CD4-positive, alpha-beta T cell treated with Interleukin-4 for 1 hour (primary cell): ENCODE measurements around the gene GSTT2.
"Not testable (repeated sequence)": the region's sequence is repeated elsewhere in the genome, so short reads cannot be mapped to it uniquely, and the experiment has no call there.

Experiments used
- DNase-seq, 2 donors: peaks; one replicate each; pipeline ENCODE4 v3.0.0-alpha.2; 2020 to 2022

Gene GSTT2

DNA sequence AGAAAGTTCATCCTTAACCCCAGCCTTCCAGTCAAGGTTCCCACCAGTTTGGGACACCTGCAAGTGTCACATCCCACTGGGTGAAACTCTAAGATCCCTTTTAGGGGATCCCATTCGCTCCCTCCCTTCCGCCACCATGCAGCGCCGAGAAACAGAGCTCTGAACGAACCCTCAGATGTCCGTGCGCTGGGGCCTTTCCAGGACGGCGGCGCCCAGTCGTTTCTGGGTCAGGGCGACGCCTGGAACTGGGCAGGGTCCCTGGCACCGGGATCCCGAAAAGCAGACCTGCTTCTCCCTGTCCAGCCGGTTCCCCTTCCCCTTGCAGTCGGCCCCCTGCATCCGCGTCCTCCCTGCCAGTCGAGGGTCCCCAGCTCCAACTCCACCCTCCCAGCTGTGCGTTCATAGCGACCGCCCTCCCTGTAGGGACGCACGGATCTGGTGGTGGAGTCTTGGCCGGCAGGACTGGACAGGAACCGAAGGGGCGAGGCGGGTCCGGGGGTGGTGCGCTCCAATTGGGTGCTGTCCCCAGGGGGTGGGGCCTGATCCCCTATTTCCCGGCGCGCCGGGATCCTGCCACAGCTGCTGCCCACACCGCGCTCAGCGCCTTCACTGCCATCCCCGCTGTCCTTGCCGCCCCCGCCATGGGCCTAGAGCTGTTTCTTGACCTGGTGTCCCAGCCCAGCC lies at the start of gene GSTT2:
Gene GSTT2, plus strand, starts transcription at position 578 of the 684 bp plus-strand sequence.
- DNase-seq, result not testable (repeated sequence)

DNA sequence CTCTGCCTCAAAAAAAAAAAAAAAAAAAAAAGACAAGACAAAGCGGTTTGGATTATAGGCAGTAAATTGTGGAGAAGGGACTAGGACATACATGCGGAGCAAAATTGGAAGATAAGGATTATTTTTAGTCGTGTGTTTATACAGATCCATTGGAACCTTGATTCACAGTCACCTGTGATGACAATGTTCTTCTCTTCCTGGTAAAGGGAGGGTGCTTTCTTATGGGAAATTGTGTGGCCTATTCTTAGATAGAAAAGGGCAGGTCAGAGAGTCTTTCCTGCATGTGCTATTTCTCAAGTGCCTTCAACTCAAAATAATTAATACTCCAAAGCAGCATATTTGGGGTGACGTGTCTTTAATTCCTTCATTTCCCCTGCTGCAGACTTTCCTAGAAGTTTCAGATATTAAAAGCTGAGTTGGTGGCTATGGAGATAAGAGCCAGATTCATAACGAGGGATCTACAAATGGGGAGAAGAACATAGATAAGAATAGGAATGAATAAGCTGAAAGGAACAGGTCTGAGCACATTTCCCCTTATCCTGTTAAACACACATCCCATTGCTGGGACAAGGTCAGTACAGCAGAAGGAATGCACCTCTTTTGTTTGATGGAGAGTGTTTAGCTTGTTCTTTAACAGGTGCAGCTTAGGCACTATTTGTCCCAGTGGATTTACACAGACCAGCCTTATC lies 41.5 kb upstream of the GSTT2 start:
- no peak for DNase-seq

DNA sequence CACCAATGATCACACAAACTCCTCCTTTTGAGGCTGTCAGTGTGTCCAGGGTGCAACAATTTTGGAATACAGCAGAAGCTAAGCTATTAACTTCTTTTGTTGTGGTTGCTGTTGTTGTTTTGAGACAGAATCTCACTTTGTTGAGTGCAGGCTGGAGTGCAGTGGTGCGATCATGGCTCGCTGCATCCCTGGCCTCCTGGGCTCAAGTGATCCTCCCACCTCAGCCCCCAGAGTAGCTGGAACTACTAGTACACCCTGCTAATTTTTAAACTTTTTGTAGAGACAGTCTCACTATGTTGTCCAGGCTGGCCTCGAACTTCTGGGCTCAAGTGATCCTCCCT lies 40.9 kb upstream of the GSTT2 start:
- no peak for DNase-seq

DNA sequence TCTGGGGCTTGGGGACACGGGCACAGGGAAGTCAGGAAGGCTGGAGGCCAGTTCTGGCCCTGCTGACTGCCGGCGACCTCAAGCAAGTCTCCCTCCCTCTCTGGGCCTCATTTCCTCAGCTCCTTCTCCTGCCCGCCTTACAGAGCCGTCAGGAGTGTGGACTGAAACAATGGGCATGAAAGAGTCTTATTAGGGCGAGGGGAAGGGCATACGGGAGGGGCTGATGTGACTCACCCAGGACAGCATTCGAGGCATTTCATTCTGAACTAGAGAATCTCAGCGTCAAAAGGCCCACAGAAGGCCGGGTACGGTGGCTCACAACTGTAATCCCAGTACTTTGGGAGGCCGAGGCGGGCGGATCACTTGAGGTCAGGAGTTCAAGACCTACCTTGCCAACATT lies 39.8 kb upstream of the GSTT2 start:
- DNase-seq, result not testable (repeated sequence)

DNA sequence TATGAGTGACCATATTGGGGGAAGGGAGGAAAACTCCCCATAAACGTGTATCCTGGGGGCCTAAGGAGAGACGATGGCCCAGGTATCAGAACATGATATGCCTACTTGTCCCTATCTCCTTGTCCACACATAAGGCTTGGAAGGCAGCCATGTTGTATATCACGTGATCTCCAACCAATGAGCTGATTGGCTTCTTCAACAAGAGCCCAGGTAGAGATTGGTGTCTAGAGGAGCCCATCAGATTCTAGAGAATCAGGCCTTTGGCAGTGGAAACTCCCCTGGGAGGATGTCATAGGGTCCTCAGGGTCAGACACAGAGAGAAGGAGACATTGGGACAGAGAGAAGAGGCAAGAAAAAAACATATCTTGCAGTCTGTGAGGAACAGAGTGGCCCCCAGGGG lies 32.5 kb upstream of the GSTT2 start:
- not testable (repeated sequence) for DNase-seq

DNA sequence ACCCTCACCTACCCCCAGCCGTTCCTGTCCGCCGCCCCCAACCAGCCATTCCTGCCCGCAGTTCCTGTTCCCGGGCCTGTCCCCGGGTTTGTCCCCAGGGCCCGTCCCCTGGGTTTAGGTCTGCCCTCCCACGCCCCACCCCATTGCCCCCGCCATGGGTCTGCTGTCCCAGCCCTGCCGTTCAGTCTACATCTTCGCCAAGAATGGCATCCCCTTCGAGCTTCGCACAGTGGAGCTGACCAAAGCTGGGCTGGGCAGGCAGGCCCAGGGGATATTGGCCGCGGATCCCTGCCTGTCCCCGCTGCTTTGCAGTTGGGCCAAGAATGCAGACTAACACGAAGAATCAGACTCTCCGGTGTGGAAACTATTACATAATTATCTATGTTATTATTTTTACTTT lies 30.2 kb upstream of the GSTT2 start:
- not testable (repeated sequence) for DNase-seq

DNA sequence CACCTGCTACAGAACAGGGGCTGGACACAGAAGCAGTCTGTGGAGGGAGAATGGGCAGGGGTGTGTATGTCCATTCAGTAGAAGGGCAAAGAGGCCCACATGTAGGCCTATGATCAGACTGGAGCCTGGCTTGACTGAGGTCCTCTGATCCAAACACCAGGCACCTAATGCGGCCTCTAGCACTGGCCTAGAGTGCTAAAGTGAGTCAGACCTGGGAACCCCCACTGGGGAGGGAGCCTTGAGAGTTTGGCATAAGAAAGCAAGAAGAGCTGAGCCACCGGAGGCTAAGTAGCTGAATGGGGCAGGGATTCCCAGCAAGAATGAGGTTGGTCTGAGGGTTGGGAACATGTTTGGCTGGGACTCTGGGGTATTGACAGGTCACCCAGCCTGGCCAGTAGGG lies 28.6 kb upstream of the GSTT2 start:
- not testable (repeated sequence) for DNase-seq

DNA sequence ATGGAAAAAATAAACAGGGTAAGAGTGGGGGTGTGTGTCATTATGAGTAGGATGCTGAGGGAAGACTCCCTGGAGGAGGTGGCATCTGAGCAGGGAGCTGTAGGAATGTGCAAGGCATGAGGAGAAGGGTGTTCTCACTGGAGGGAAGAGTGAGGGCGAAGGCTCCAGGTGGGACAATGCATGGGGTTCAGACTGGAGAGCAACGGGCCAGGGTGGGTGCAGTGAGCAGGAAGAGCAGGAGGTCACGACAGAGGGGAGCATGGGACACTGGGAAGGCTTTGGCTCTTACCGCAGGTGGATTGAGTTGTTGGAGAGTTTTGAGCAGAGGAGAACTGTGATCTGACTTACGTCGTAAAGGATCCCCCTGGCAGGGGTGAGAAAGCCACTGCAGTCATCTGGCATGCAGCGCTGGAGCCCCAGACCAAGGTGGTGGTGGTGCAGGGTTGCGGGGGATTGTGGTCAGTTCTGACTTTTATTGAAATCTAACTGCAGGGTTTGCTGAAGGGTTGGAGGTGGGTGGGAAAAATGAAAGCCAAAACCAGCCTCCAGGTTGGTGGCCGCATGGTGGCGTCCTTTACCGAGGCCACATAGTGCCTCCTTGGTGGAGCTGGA lies 27.0 kb upstream of the GSTT2 start:
- not testable (repeated sequence) for DNase-seq

DNA sequence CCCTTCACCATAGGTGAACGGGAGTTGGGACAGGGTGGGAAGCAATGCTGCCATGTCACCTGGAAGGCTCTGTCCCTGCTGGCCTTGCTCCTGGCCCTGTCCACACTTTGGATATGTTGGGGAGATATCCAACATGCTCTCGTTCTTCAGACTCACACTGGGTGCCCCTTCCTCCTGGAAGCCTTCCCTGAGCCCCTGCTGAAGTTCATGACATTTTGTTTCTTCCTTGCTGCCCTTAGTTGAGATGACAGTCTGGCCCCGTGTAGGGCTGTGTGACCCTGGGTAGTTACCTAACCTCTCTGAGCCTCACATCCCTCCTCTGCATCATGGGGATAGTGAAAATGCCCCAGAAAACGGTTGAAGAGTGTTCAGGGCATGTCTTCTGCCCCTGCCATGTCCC lies 26.4 kb upstream of the GSTT2 start:
- DNase-seq, result not testable (repeated sequence)

DNA sequence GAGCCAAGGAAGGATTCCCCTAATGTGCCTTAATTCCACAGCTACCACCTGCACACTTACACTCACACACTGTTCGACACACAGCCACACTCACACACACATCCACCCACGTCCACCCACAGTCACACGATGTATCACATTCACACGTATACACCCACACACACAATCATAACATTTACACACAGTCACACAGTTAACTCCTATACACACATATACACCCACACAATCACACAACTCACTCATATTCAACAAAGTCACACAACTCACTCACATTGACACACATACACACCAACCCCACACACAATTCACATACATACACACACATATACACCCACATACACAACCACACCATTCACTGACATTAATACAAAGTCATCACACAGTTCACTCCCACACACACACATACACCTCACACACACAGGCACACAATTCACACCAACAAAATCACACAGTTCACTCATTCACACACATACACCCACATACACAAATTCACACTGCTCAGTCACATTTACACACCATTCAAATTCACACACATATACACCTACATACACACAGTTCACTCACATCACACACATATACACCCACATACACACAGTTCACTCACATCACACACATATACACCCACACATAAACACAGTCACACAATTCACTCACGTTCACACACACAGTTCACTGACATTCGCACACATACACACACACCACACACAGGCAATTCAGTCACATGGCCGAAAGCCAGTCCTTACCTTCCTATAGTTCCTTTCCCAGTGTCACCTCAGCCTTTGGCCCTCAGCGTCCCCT lies 25.5 kb upstream of the GSTT2 start:
- DNase-seq, result not testable (repeated sequence)

DNA sequence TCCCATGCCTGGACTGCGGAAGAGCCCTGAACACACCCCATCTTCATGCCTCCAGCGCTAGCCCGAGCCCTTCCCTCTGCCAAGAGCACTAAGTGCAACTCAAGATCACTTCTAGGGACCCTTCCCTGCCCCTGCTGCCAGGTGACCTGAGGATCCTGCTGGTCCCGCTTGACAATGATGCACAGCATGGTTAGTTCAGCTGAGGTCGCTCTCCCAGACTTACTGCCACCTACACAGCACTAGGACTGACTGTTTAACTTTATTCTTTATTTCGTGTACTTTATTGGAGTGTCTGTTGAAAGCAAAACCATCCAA lies 25.0 kb upstream of the GSTT2 start:
- DNase-seq, result not testable (repeated sequence)

DNA sequence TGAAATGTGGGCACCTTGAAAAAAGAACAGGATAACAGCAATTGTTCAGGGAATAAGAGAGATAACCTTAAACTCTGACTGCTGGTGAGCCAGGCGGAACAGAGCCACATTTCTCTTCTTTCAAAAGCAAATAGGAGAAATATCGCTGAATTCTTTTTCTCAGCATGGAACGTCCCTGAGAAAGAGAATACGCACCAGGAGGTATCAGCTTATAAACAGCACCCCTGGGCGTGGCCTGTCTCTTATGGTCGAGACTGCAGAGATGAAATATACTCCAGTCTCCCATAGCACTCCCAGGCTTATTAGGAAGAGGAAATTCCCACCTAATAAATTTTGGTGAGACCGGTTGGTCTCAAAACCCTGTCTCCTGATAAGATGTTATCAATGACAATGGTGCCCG lies 24.0 kb upstream of the GSTT2 start:
- DNase-seq, result not testable (repeated sequence)

DNA sequence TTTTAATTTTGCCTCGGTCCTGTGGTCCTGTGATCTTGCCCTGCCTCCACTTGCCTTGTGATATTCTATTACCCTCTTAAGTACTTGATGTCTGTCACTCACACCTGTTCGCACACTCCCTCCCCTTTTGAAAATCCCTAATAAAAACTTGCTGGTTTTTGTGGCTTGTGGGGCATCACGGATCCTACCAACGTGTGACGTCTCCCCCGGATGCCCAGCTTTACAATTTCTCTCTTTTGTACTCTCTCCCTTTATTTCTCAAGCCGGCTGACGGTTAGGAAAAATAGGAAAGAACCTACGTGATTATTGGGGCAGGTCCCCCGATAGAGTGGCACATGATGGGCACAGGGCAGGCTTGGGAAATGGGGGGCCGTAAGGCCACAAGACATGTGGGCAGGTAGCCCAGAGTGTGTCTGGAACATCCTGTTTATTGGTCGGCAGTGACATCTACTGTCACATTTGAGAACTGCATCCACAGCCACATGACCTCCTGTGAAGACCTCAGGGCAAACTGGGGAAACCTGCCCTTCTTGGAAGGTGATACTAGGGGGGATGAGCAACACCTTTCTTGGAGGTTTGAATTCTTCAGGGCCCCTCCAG lies 23.5 kb upstream of the GSTT2 start:
- peak; percentile 79 to 85 for DNase-seq

DNA sequence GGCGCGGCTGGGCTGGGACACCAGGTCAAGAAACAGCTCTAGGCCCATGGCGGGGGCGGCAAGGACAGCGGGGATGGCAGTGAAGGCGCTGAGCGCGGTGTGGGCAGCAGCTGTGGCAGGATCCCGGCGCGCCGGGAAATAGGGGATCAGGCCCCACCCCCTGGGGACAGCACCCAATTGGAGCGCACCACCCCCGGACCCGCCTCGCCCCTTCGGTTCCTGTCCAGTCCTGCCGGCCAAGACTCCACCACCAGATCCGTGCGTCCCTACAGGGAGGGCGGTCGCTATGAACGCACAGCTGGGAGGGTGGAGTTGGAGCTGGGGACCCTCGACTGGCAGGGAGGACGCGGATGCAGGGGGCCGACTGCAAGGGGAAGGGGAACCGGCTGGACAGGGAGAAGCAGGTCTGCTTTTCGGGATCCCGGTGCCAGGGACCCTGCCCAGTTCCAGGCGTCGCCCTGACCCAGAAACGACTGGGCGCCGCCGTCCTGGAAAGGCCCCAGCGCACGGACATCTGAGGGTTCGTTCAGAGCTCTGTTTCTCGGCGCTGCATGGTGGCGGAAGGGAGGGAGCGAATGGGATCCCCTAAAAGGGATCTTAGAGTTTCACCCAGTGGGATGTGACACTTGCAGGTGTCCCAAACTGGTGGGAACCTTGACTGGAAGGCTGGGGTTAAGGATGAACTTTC lies 18.7 kb upstream of the GSTT2 start, which contains the start of gene GSTT2B:
Gene GSTT2B, minus strand, starts transcription at position 112 of the 688 bp plus-strand sequence. Its CDS starts 64 bp downstream, at position 48.
- DNase-seq, result not testable (repeated sequence)

DNA sequence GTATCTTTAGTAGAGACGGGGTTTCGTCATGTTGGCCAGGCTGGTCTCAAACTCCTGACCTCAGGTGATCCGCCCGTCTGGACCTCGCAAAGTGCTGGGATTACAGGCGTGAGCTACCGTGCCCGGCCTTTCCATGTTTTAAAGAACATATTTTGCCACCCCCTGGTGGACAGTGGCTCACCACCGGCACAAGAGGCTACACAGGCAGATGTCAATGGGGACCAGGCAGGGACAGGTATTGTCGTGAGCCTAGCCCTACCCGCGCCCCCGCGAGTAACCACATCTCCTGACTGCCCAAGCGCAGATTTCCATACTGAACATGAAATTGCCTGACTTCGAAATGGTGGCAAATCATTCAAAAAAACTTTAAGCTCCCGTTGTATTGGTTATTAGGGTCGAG lies 13.8 kb upstream of the GSTT2 start:
- DNase-seq, result not testable (repeated sequence)

DNA sequence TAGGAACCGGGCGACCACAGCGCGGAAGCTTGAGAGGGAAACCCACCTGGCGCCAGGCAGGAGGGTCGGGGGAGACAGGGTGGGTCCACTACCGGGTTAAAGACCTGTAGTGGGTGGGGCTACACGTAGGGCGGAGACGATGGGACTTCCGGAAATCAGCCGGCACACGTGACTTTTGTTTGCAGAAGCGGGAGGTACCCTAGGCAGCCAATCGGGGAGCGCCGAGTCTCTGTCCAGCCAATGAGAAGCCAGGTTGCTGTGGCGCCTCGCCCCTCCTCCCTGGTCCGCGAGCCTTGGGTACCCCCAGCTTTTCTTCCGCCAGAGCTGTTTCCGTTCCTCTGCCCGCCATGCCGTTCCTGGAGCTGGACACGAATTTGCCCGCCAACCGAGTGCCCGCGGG lies 13.4 kb upstream of the GSTT2 start, which contains the start of gene DDTL:
Gene DDTL, plus strand, starts transcription at position 321 of the 400 bp plus-strand sequence. Its CDS starts 27 bp downstream, at position 348.
- DNase-seq, result not testable (repeated sequence)

DNA sequence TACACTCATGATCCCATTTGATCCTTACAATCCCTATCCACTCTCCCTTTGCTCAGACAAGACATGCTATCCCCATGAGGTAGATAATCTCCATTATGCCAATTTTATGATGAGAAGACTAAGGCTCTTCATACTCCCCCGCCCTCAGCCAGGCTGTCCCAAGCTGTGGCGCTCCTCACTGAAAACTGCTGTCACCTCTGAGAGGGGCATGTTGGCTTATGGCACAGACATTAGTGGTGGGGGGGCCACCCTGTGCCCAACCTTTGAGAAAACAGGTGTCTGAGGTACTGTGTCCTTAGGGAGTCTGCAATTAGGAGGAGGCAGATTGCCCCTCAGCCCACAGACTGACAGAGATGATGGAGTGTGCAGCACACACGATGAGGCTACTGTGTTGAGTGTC lies 10.9 kb upstream of the GSTT2 start:
- no peak for DNase-seq

DNA sequence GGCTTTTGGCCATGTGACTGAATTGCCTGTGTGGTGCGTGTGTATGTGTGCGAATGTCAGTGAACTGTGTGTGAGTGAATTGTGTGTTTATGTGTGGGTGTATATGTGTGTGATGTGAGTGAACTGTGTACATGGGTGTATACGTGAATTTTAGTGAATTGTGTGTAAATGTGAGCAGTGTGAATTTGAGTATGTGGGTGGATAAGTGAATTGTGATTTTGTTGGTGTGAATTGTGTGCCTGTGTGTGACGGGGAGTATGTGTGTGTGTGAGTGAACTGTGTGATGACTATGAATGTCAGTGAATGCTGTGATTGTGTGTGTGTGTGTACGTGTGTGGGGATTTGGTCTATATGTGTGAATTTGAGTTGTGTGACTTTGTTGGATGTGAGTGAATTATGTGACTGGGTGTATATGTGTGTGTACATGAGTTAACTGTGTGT lies 9.7 kb upstream of the GSTT2 start:
- no peak for DNase-seq

DNA sequence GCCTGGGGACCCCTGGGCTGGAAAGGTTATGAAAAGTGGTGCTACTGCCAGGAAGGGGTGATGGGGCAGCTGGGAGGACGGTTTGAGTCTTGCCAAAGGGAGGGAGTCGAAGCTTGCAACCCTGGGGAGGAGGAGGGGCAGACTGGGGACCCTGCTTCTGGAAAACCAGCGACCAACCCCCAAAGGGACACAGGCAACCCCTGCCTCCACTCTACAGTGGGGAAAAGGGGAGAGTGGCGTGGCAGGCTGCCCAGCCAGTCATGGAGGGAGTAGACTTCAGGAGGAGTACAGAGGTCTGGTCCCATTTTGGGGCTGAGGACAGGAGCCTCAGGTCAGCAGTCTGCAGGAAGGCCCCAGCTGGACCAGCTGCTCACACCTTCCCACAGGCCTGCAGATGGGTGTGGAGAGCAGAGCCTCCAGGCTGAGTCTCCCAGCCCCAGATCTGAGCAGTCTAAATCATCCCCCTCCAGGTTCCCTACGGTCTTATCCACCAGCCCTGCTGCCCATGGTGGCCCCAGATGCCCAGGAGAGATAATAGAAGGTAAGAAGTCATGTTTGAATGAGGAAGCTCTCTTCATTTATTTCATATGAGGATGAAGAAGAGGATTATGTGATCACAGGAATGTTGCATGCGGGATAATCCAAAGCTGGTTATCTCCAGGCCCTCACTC lies 9.0 kb upstream of the GSTT2 start:
- no peak for DNase-seq

DNA sequence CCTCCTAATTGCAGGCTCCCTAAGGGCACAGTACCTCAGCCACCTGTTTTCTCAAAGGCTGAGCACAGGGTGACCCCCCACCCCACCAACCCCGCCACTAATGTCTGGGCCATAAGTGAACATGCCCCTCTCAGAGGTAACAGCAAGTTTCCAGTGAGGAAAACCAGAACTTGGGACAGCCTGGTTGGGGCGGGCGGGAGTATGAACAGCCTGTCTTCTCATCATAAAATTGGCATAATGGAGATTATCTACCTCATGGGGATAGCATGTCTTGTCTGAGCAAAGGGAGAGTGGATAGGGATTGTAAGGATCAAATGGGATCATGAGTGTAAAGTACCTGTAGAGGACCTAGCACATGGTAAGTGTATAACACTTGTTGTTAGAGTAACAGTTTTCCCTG lies 8.0 kb upstream of the GSTT2 start:
- not testable (repeated sequence) for DNase-seq

DNA sequence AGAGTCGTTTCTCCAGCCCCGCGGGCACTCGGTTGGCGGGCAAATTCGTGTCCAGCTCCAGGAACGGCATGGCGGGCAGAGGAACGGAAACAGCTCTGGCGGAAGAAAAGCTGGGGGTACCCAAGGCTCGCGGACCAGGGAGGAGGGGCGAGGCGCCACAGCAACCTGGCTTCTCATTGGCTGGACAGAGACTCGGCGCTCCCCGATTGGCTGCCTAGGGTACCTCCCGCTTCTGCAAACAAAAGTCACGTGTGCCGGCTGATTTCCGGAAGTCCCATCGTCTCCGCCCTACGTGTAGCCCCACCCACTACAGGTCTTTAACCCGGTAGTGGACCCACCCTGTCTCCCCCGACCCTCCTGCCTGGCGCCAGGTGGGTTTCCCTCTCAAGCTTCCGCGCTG lies 5.6 kb upstream of the GSTT2 start, which contains the start of gene DDT:
Gene DDT, minus strand, starts transcription at position 97 of the 400 bp plus-strand sequence. Its CDS starts 27 bp downstream, at position 70.
- DNase-seq, result not testable (repeated sequence)
